ENCODE measurements around the gene RAB37.

Gene RAB37

GRCh38 chr17:74778960-74779359 lies 41.9 kb downstream of the RAB37 start:
- DNase-seq (ENCODE audit: low read depth): no peak

GRCh38 chr17:74779501-74779900 lies 42.4 kb downstream of the RAB37 start:
- no peak for DNase-seq (ENCODE audit: low read depth)

GRCh38 chr17:74779948-74780400 lies 42.9 kb downstream of the RAB37 start:
- DNase-seq (ENCODE audit: low read depth): no peak

- DNase-seq (ENCODE audit: low read depth): no peak
Measured at GRCh38 chr17:74780443-74781238, 43.6 kb downstream of the RAB37 start.

- DNase-seq (ENCODE audit: low read depth): no peak
Measured at GRCh38 chr17:74782571-74782970, 45.5 kb downstream of the RAB37 start.

GRCh38 chr17:74784125-74784810 lies 47.2 kb downstream of the RAB37 start:
- DNase-seq (ENCODE audit: low read depth): no peak

GRCh38 chr17:74785096-74785980 lies 48.3 kb downstream of the RAB37 start:
- no peak for DNase-seq (ENCODE audit: low read depth)

GRCh38 chr17:74785981-74786360 lies 48.9 kb downstream of the RAB37 start:
- DNase-seq (ENCODE audit: low read depth): no peak

- no peak for DNase-seq (ENCODE audit: low read depth)
Measured at GRCh38 chr17:74786431-74787055, 49.5 kb downstream of the RAB37 start.

GRCh38 chr17:74790161-74791058 lies 53.4 kb downstream of the RAB37 start:
- DNase-seq (ENCODE audit: low read depth): no peak

- DNase-seq (ENCODE audit: low read depth): no peak
Measured at GRCh38 chr17:74792586-74793105, 55.6 kb downstream of the RAB37 start.

GRCh38 chr17:74795327-74796020 lies 58.4 kb downstream of the RAB37 start:
- DNase-seq (ENCODE audit: low read depth): no peak

GRCh38 chr17:74796211-74796610 lies 59.2 kb downstream of the RAB37 start:
- no peak for DNase-seq (ENCODE audit: low read depth)

- no peak for DNase-seq (ENCODE audit: low read depth)
Measured at GRCh38 chr17:74796866-74797265, 59.8 kb downstream of the RAB37 start.
